Uterus (tissue), 4 donors: ENCODE measurements around the gene OAT. TPM values are rescaled to one million over a fixed set of nuclear protein-coding genes. Genes with fewer than 3 reads are reported as not detected.
"Not testable (repeated sequence)": the region's sequence is repeated elsewhere in the genome, so short reads cannot be mapped to it uniquely, and the experiment has no call there.

Experiments used
- DNase-seq, 2 donors: peaks; one replicate each; pipeline ENCODE4 v3.0.0-alpha.2; 2019 to 2020
- H3K27ac ChIP-seq, 2 donors: fragments of 200-600 bp; sonication (generic); 1 replicate in 1 of 2; 2 replicates in 1 of 2; pipeline ENCODE4 v1.5.1; 2016 to 2018
- H3K27me3 ChIP-seq, 2 donors: fragments of 200-600 bp; sonication (generic); one replicate each; pipeline ENCODE4 v1.5.1; 2018 to 2019; ENCODE audit warnings: control low read depth in 1 of 2
- H3K36me3 ChIP-seq, 2 donors: fragments of 200-600 bp; sonication (generic); one replicate each; pipeline ENCODE4 v1.5.1; 2019; ENCODE audit warnings: control low read depth in 1 of 2
- H3K4me1 ChIP-seq, 2 donors: fragments of 200-600 bp; sonication (generic); one replicate each; pipeline ENCODE4 v1.5.1; 2018 to 2019; ENCODE audit warnings: control low read depth in 1 of 2
- H3K4me3 ChIP-seq, 2 donors: fragments of 200-600 bp; sonication (generic); 1 replicate in 1 of 2; 2 replicates in 1 of 2; pipeline ENCODE4 v1.5.1; 2018 to 2019; ENCODE audit warnings: mild to moderate bottlenecking in 1 of 2
- H3K9me3 ChIP-seq, 2 donors: fragments of 200-600 bp; sonication (generic); one replicate each; pipeline ENCODE4 v1.5.1; 2019; ENCODE audit warnings: control low read depth in 1 of 2
- CTCF ChIP-seq, 4 experiments: fragments of 200-600 bp in 2 of 4; fragments of 450-650 bp in 2 of 4; sonication (generic) in 2 of 4; IDR thresholded peaks; one replicate each; pipeline ENCODE4 v1.5.1; 2016 to 2019; ENCODE audit warnings: antibody characterized with exemption in 4 of 4, mild to moderate bottlenecking in 2 of 4, moderate library complexity in 1 of 4
- POLR2A ChIP-seq, 2 donors: fragments of 450-650 bp; IDR thresholded peaks; one replicate each; pipeline ENCODE4 v1.6.1; 2016; ENCODE audit warnings: antibody characterized with exemption in 2 of 2, mild to moderate bottlenecking in 1 of 2, moderate library complexity in 1 of 2
- intact Hi-C: fragments of 100-400 bp; cut with DNase I; formaldehyde crosslinking; loops from one replicate; pipeline ENCODE4 v1.15.1; 2023; ENCODE audit warnings: low total_unique reads
- total RNA-seq, 4 donors: library from RNA; depleted of rRNA in 3 of 4; stranded (reverse); fragments of >200 nt in 3 of 4; gene quantifications; one replicate each; pipeline versions ENCODE4 v1.1.0 to v1.2.4, GENCODE V29; 2014 to 2023
- donor health status: DM: yes; HTN: yes; CAD: no.

Gene OAT
- total RNA-seq, 4 donors from 2014 or later = 75.3 to 175 (median 97.6) TPM

DNA sequence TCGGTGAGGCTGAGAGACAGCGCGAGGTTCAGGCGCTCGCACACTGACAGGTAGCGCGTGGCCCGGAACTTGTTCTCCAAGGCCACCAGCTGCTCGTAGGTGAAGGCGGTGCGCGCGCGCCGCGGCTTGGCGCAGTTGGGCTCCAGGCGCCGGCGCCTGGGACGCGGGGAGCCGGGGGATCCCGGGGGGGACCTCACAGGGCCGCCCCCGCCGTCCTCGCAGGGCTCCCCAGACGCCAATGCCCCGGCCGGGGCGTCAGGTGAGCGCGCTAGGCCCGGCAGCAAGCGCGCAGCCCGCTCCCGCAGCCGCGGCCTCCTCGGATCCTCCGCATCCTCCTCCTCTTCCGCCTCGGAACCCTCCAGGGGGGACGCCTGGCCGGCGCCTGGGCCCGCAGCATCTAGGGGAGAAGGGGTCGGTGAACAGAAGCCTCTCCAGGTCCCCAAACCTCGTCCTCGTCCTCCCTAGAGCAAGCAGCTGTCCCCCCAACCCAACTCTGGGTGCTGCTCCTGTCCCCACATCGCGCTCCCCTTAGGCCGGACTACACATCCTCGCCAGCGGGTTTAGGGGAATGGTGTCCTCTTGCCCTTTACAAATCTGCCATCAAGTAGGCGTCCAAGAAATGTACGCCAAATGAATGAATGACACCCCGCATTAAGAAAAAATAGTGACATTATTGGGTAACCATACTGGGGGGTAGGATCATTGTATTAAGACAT lies 29.2 kb upstream of the OAT start:
- Histone ChIP-seq H3K27ac (no peak overlapping the region), H3K27me3 (peaks cover 4 to 36% of the 10 kb centered on the region in 2 donors), H3K4me3 (no peak overlapping the region), H3K36me3 (no peaks in the 10 kb centered on the region), H3K4me1 (peaks cover 0 to 18% of the 10 kb centered on the region in 2 donors), H3K9me3 (no peaks in the 10 kb centered on the region)
- no peak for DNase-seq
- intact Hi-C loops = no loop called here
- no peak for TF ChIP-seq CTCF (IDR thresholded peaks at IDR 0.05)
- no peak for TF ChIP-seq POLR2A (IDR thresholded peaks at IDR 0.05)

- no peak for DNase-seq
- H3K36me3 ChIP-seq = no peaks in the 10 kb centered on the region
- TF ChIP-seq CTCF (IDR thresholded peaks at IDR 0.05) (no peak), POLR2A (IDR thresholded peaks at IDR 0.05) (no peak)
- intact Hi-C loops = no loop called here
- peaks cover 0 to 18% of the 10 kb centered on the region in 2 donors for H3K4me1 ChIP-seq
- H3K9me3 ChIP-seq = no peaks in the 10 kb centered on the region
- peaks cover 4 to 34% of the 10 kb centered on the region in 2 donors for H3K27me3 ChIP-seq
- H3K4me3 ChIP-seq = no peak overlapping the region
- H3K27ac ChIP-seq = no peak overlapping the region
Observed at GRCh38 chr10:124446830-124447750, 28.4 kb upstream of the OAT start.

GRCh38 chr10:124441694-124442093 lies 23.0 kb upstream of the OAT start:
- DNase-seq, H3K9me3 ChIP-seq, H3K36me3 ChIP-seq, H3K27me3 ChIP-seq, H3K27ac ChIP-seq, intact Hi-C loops, H3K4me1 ChIP-seq, H3K4me3 ChIP-seq: not testable (repeated sequence)

- Histone ChIP-seq H3K4me1 (no peaks in the 10 kb centered on the region), H3K27ac (no peak overlapping the region), H3K4me3 (no peak overlapping the region), H3K27me3 (no peaks in the 10 kb centered on the region), H3K9me3 (no peaks in the 10 kb centered on the region), H3K36me3 (no peaks in the 10 kb centered on the region)
- intact Hi-C loops = no loop called here
- DNase-seq = no peak
- TF ChIP-seq POLR2A (IDR thresholded peaks at IDR 0.05) (no peak), CTCF (IDR thresholded peaks at IDR 0.05) (no peak)
Observed at GRCh38 chr10:124436191-124436638, 17.5 kb upstream of the OAT start.

- H3K4me1 ChIP-seq, H3K27ac ChIP-seq, H3K27me3 ChIP-seq, DNase-seq, H3K36me3 ChIP-seq, H3K4me3 ChIP-seq, H3K9me3 ChIP-seq, intact Hi-C loops: not testable (repeated sequence)
Observed at GRCh38 chr10:124435683-124436082, 17.0 kb upstream of the OAT start.

- no peak overlapping the region for H3K4me3 ChIP-seq
Observed at GRCh38 chr10:124433461-124433860, 14.7 kb upstream of the OAT start.

More at GRCh38 chr10:124433461-124433860, 14.7 kb upstream of the OAT start:
- H3K9me3 ChIP-seq = no peaks in the 10 kb centered on the region
- no peak overlapping the region for H3K27ac ChIP-seq
- H3K4me1 ChIP-seq = no peaks in the 10 kb centered on the region
- no peak for TF ChIP-seq CTCF (IDR thresholded peaks at IDR 0.05)
- TF ChIP-seq POLR2A (IDR thresholded peaks at IDR 0.05) = no peak
- intact Hi-C loops = no loop called here
- no peaks in the 10 kb centered on the region for H3K36me3 ChIP-seq
- no peak for DNase-seq
- H3K27me3 ChIP-seq = no peaks in the 10 kb centered on the region
